HG03575 (cell line): Measurements from ENCODE around the gene WDR20.
"Not testable (repeated sequence)": the region's sequence is repeated elsewhere in the genome, so short reads cannot be mapped to it uniquely, and the experiment has no call there.

Experiments
- ATAC-seq: cut with Tn5 transposase; IDR thresholded peaks from one replicate; pipeline ENCODE4 v1.9.1; 2021; ENCODE audit not compliant: unreplicated experiment, insufficient number of reproducible peaks, low FRiP score; ENCODE audit errors: extremely low read depth

Gene WDR20

DNA sequence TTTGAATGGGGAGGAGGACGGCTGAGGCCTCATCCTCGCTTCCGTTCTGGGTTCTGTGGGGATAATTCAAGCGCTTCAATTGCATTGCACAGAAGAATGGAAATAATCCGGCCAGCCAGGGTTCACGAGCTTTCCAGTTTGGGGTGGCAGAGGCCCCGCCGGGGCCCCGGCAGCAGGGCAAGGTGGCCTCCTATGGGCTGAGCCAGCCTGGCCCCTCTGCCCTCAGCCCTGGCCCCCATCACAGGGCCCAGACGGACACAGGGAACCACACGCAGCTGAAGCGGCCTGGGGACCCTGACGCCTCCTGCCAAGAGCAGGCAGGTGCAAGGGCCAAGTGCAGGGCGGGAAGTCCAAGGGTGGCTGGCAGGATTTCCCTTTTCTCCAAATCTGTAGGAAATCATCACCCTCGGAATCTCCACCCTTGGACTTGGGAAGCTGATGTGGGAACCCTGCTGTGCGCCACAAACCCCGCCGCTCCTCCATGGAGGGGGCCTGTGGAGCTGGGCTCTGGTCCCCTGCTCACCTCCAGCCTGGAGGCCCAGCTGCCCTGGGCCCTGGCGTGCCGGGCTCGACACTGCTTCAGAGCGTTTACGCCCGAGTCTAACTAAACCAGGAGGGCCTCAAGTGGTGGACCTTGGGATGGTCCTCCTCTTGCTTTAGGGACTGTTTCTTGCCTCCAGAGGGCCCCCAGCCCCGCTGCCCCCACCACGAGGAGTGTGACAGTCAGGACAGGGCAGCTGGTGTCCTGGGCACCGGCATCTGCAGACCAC, 86.8 kb downstream of the WDR20 start:
- ATAC-seq = no peak

DNA sequence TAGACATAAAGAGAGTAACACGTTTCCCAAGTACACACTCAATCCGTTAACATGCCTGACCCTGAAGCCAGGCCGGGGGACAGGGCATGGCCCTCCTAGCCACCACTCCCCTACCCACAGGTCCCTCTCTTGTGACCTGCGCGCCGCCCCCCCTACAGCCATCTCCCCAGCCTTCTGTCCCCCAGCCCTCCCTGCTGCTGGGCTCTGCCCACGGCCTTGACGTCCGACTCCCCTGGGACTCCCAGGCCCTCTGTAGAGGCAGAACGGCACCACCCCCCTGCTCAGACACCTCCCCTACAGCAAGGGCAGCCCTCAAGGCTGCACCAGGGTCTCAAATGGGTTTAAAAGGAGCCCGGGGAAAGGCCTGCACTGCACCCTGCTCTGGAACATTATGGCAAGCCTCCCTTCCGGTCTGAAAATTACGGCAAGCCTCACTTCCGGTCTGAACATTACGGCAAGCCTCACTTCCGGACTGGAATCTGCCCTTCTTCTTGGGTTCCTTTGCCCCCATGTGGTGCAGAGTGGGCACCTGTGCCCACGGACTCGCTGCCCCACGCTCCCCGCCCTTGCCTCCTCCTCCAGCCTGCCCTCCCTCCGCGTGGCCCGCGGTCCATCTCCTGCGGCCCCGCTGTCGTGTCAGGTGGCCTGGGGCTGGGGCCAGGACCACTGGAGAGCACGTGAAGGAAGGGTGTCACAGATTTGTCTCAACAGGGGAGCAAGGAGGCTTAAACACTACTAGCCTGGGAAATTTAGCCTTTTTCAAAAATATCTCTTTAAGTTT, 87.7 kb downstream of the WDR20 start:
- no peak for ATAC-seq

DNA sequence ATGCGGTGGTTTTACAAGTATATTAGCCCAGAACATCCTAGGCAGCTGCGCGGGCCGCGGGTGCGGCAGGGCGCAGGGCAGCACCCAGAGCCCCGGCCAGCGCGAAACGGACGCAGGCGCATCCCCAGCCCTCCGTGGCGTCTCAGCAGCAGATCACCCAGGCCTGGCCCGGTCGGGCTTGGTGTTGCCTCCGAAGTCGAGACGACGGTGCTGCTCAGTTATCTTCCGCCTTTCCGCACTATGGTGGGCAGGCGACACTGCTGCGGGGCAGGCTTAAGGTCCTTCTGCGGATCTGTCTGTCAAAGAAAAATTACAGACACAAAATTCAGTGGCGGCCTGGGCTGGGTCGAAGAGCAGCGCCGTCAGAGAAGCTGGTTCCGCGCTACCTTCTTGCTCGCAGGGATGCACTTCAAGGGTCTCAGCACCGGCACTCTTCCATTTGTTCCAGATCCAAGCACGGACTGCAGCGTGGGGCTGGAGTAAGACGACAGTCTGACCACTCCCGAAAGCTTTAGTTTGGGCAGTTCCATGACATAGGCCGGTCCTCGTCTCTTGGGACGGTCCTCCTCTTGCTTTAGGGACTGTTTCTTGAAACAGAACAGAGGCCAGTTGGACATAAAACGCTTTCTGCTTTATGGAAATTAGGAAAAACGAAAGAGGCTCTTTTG, 89.5 kb downstream of the WDR20 start:
- no peak for ATAC-seq

DNA sequence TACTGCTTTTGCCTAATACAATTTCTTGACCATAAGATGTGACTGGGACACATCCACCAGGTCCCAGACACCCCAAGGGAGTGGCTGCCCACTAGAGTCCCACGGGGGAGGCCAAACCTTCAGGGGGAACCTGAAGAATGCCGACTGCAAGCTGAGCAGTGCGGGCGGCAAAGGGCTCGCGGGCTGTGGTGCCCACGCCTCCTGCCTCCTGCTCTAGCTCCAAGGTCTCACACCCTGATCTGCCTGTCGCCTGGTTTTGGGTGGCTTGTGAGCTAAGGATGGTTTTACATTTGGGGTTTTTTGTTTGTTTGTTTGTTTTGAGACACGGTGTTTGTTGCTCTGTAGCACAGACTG, 90.0 kb downstream of the WDR20 start:
- no peak for ATAC-seq

DNA sequence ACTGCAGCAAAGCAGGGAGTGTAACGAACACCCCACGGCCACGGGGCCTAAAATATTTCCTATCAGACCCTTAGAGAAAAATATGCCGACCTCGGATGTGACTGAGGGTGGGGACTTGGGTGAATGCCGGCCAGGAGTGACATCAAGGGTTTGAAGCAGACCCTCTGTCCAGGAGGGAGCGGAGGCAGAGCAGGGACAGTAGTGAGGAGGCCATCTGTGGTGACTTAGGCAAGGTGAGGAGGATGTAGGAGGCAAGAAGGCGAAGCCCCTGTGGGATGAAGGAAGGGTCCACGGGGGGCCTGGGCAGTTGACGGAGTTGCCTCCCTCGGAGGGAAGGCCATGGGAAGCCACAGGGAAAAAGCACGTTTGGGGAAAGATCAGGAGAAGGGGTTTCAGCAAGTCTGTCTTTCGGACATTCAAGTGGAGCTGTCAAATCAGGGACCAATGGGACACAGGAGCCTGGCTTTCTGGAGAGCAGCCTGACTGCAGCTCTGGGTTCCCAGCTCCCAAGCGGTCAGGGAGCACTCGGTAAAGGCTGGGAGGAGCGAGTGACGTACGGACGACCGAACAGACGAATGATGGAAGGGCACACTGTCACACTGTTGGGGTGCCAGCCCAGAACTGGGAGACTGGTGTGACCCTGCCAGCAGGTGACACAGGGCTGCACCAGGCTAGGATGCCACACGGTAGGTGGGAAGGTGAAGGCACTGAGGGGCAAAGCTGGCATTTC, 90.9 kb downstream of the WDR20 start:
- ATAC-seq = no peak

DNA sequence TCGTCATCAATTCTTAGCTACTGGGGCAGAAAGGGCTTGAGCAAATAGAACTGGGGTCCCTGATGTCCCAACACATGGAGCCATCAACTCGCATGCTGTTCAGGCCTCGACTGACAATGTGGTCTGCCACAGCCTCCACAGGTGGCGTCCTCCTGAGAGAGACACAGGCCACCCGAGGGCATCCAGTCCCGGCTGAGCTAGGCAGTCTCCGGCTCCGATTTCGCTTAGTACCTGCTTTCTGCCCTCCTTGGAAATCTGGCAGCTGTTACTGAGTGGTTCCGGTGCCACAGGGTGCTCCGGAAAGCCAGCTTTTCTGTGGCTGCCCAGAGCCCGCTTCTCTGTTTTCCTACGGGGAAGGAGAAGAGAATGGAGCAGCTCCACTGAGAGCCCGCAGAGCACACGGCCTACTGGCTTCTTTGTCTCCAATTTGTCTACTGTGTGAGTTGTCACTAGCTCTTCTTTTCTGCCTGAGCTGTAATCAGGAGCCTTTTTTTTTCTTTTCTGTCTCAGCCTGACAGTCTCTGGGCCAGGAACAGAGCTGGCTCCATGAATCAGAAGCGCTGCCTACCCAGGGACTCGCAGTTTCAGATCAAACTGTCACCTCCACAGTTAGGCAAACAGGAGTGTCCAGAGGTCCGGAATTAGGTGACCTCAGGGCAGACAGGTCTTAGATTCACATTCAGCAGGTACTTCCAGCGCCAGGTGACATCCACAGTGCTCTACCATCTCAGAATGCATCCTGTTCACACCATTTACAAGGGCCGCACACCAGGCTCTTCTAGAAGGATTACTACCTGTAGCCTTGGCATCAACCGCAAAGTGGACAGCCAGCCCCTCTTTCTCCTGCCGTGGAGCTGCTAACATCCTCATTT, 92.0 kb downstream of the WDR20 start:
- no peak for ATAC-seq

DNA sequence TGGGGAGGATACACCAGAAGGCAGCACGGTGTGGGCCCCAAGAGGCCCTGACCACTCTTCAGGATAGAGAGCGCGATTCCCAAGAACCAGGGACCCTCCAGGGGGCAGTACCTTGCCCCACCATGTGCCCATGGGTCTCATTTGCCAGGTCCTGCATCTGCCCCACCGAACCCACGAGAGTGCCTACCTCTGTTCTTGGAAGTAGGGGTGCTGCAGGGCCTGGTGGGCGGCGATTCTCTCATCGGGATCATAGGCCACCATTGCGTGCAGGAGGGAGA, 92.6 kb downstream of the WDR20 start:
- no peak for ATAC-seq

DNA sequence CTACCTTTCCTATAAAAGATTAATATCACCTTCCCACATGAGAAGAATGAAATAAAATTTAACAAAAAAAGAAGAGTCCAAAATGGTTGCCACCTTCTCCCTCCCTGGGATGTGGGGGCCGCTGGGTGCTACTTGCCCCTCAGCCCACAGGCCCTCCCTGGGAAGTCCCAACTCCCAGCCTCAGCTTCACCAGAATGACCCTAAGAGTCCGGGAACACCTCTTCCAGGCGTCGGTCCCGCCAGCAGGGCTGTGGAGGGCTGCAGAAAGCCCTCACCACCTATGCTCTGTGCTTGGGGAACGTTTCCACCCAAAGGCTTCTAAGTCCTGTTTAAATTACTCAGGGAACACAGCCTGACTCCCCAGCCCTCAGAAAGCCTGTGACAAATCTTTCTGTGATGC, 93.4 kb downstream of the WDR20 start:
- no peak for ATAC-seq

DNA sequence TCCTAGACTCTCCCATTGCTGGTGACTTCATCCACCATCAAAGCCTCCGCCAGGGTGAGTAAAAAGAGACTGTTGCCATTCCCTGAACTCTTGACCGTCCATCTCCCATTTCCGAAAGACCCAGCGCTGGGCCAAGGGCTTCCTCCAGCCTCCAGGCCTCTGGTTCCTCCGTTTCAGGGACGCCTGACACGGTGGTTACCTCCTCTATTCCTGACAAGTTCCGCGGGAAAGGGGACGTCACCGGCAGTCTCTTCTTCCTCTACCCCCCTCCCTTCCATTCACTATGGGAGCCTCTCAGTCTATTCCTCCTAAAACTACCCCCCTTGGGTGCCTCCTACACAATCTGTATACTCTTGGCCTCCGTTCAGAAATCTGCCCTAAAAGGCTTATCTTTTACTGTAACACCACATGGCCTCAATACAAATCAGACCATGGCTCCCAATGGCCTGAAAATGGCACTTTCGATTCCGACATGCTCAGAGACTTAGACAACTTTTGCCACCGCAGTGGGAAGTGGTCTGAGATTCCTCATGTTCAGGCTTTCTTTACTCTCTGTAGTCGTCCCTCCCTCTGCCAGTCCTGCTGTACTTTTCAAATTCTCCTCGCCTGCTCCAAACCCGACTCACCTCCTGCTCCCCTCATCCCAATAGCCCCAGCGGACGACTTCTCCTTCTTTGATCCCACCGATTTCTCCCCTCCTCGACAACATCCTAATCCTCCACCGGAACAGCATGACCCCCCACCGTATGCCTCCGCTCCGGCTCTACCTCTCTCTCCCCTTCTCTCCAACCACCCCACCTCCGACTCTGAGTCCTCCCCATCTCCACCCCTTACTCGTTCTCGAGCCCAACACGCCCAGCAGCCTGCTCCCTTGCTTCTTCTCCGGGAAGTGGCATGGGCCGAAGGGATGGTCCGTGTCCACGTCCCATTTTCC, 94.9 kb downstream of the WDR20 start:
- no peak for ATAC-seq

DNA sequence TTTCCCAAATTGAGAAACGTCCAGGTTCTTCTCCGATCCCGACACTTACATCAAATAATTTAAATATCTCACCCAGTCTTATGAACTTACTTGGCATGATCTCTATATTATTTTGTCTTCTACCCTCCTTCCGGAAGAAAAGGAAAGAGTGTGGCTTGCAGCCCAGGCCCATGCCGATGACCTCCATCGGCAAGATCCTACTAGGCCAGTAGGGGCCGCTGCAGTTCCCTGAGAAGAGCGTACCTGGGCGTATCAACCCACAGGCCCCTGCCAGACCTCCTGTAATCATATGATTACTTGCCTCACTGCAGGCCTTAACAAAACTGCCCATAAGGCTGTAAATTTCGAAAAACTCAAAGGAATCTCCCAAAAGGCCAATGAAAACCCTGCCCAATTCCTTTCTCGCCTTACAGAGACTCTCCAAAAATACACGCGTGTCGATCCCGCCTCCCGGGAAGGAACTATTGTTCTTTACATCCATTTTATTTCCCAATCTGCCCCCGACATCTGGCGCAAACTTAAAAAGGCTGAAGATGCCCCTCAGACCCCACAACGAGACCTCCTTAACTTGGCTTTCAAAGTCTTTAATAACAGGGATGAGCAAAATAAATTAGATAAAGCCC, 95.7 kb downstream of the WDR20 start:
- ATAC-seq = no peak

DNA sequence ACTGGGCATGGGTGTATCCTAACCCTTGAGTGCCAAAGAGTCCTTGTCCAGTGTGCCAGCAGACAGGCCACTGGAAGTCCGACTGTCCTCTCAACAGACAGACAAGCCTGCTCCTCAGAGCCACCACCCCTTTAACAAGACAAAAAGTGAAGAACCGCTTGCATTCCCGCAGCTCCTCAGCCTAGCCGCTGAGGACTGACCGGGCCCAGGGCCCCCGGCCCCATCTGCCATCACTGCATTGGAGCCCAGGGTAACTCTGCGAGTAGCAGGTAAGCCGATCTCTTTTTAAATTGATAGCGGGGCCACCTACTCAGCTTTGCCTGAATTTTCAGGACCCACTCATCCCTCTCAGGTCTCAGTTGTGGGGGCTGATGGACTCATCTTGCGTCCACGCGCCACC, 96.3 kb downstream of the WDR20 start:
- no peak for ATAC-seq

DNA sequence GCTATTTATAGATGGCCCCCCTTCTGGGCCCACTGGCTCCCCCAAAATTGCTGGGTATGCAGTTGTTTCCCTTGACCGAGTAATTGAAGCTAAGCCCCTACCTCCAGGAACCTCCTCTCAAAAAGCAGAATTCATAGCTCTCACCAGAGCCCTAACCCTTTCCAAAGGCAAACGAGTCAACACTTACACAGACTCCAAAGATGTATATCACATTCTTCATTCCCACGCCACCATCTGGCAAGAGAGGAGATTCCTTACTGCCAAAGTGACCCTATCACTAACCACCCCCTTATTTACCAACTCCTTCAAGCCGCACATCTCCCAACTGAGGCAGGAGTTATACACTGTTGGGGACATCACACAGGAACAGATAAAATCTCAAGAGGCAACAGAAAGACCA, 98.4 kb downstream of the WDR20 start:
- ATAC-seq = no peak

DNA sequence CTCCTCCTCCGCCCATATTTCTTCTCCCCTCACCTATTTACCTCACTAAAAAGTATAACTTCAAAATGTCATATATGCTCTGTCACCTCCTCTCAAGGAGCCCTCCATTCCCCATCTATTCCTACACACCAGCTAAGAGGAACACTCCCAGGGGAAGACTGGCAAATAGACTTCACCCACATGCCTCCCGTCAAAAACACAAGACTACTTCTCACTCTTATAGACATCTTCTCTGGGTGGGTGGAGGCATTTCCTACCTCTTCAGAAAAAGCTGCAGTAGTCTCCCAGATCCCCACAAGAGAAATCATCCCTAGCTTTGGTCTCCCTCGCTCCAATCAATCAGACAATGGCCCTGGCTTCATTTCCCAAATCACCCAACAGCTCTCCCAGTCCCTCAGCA, 99.1 kb downstream of the WDR20 start:
- ATAC-seq = no peak

DNA sequence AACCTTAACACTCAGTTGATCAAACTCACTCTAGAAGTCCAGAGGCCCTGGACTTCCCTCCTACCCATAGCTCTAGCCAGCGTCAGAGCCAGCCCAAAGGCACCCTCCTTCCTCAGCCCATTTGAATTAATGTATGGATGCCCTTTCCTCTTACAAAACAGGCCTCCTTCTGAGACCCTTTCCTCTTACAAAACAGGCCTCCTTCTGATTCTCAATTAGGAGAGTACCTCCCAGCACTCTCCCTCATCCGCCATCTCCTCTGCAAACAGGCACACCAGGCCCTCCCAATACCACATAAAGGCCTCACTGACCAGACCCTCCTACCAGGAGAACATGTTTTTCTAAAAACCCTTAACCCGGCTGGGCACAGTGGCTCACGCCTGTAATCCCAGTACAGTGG, 99.5 kb downstream of the WDR20 start:
- ATAC-seq = no peak

DNA sequence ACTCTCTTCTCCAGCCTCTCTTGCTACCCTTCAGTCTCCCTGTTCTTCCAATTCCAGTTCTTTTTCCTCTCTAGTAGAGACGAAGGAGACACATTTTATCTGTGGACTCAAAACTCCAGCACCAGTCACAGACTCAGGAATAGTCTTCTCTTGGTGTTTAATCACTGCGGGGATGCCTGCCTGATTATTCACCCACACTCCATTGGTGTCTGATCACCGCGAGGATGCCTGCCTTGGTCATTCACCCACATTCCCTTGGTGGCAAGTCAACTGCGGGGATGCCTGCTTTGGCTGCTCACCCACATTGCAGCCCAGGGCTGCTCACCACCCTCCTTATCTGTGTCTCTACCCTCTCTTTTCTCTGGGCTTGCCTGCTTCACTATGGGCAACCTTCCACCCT, 100.8 kb downstream of the WDR20 start:
- ATAC-seq = not testable (repeated sequence)

DNA sequence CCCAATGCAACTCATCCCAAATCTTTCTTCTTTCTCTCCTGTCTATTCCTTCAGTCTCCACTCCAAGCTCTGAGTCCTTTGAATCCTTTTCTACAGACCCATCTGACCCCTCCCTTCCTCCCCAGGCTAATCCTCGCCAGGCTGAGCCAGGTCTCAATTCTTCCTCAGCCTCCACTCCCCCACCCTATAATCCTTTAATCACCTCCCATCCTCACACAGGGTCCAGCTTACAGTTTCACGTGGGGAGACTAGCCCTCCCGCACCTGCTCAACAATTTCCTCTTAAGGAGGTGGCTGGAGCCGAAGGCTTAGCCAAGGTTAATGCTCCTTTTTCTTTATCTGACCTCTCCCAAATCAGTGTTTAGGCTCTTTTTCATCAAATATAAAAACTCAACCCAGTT, 101.5 kb downstream of the WDR20 start:
- no peak for ATAC-seq

DNA sequence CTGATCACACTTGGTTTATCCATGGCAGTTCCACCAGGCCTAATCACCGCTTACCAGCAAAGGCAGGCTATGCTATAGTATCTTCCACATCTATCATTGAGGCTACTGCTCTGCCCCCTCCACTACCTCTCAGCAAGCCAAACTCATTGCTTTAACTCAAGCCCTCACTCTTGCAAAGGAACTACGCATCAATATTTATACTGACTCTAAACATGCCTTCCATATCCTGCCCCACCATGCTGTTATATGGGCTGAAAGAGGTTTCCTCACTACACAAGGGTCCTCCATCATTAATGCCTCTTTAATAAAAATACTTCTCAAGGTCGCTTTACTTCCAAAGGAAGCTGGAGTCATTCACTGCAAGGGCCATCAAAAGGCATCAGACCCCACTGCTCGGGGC, 104.1 kb downstream of the WDR20 start:
- ATAC-seq = not testable (repeated sequence)
